A549 (cell line): Measurements from ENCODE around the gene KLHL9. TPM values are rescaled to one million over a fixed set of nuclear protein-coding genes. Genes with fewer than 3 reads are reported as not detected.

Source experiments
- ATAC-seq, 2 experiments: fragments of 200-7000 bp in 1 of 2; fragments of >200 bp in 1 of 2; cut with Nextera tagmentation in 1 of 2; cut with Tn5 transposase in 1 of 2; 3 replicates each; pipeline versions ENCODE4 v1.8.0 to v1.9.1; 2018 to 2020; ENCODE audit warnings: mild to moderate bottlenecking in 1 of 2, moderate library complexity in 1 of 2
- CTCF ChIA-PET: fragments of 300-600 bp; sonication (Branson Sonifier 250); formaldehyde crosslinking; extraction: SDS; loops from one replicate; lab custom pipeline; 2021; ENCODE audit warnings: antibody characterized with exemption, inconsistent platforms; lab: Yijun Ruan, JAX
- POLR2A ChIA-PET: fragments of 350-600 bp; formaldehyde crosslinking; extraction: SDS; loops from one replicate; lab custom pipeline; 2021; ENCODE audit warnings: antibody characterized with exemption, inconsistent platforms; lab: Yijun Ruan, JAX
- DNase-seq, 2 experiments: peaks; one replicate each; pipeline versions ENCODE4 v3.0.0 to v3.0.0-alpha.2; 2011 to 2016; ENCODE audit warnings: low read depth in 1 of 2, low spot score in 1 of 2
- FAIRE-seq: peaks from 2 replicates; lab custom pipeline; 2011; peaks lifted over from hg19 to GRCh38; lab: Jason Lieb, UNC
- H3K27ac ChIP-seq, 2 experiments: fragments of >200 bp; sonication (Bioruptor Twin); formaldehyde crosslinking; 3 replicates each; pipeline ENCODE4 v1.5.1; 2016 to 2017
- H3K4me1 ChIP-seq: fragments of >200 bp; sonication (Bioruptor Twin); formaldehyde crosslinking; 3 replicates; pipeline ENCODE4 v1.6.1; 2016
- H3K4me2 ChIP-seq: fragments of >200 bp; sonication (Bioruptor Twin); formaldehyde crosslinking; 3 replicates; pipeline ENCODE4 v1.6.1; 2016
- H3K4me3 ChIP-seq: fragments of >200 bp; sonication (Bioruptor Twin); formaldehyde crosslinking; 3 replicates; pipeline ENCODE4 v1.5.1; 2016
- H3K9me3 ChIP-seq: fragments of >200 bp; sonication (Bioruptor Twin); formaldehyde crosslinking; 3 replicates; pipeline ENCODE4 v1.6.1; 2016
- ATOH8 ChIP-seq: fragments of 250-450 bp; sonication (Bioruptor Pico); IDR thresholded peaks from 2 replicates; pipeline ENCODE4 v1.5.0; 2020; ENCODE audit warnings: low read depth, mild to moderate bottlenecking, moderate library complexity
- CTCF ChIP-seq: fragments of >200 bp; sonication (Bioruptor Twin); formaldehyde crosslinking; IDR thresholded peaks from 3 replicates; pipeline ENCODE4 v1.5.1; 2016
- ELK1 ChIP-seq: fragments of 150-350 bp; IDR thresholded peaks from 2 replicates; pipeline ENCODE4 v1.6.1; 2014; ENCODE audit warnings: low read depth, mild to moderate bottlenecking, low read length
- EP300 ChIP-seq, 2 experiments: fragments of >200 bp; sonication (Bioruptor Twin); formaldehyde crosslinking; IDR thresholded peaks; 2 replicates in 1 of 2; 3 replicates in 1 of 2; pipeline ENCODE4 v1.6.1; 2016 to 2017
- GATA3 ChIP-seq: IDR thresholded peaks from 2 replicates; pipeline ENCODE4 v1.6.1; 2012; ENCODE audit warnings: borderline replicate concordance
- HDAC2 ChIP-seq: fragments of 200-600 bp; sonication (generic); IDR thresholded peaks from 2 replicates; pipeline ENCODE4 v1.6.1; 2016
- HEYL ChIP-seq: fragments of 250-450 bp; sonication (Bioruptor Pico); IDR thresholded peaks from 2 replicates; pipeline ENCODE4 v1.8.0; 2021; ENCODE audit warnings: mild to moderate bottlenecking, moderate library complexity
- KDM1A ChIP-seq: fragments of 200-600 bp; sonication (generic); IDR thresholded peaks from 2 replicates; pipeline ENCODE4 v1.6.1; 2016; ENCODE audit warnings: low read depth, mild to moderate bottlenecking
- MAZ ChIP-seq: fragments of 150-350 bp; IDR thresholded peaks from 2 replicates; pipeline ENCODE4 v1.6.1; 2014; ENCODE audit warnings: antibody characterized with exemption, low read depth, low read length, borderline replicate concordance
- PBX3 ChIP-seq: IDR thresholded peaks from 2 replicates; pipeline ENCODE4 v1.6.1; 2012
- REST ChIP-seq: fragments of 200-600 bp; sonication (generic); IDR thresholded peaks from 2 replicates; pipeline ENCODE4 v1.6.1; 2016; ENCODE audit warnings: antibody characterized with exemption, mild to moderate bottlenecking, moderate library complexity
- RFX5 ChIP-seq: fragments of 450-650 bp; IDR thresholded peaks from 2 replicates; pipeline ENCODE4 v1.7.1; 2014; ENCODE audit warnings: antibody characterized with exemption, mild to moderate bottlenecking, moderate library complexity
- RNF2 ChIP-seq: fragments of 200-600 bp; sonication (generic); IDR thresholded peaks from 2 replicates; pipeline ENCODE4 v1.6.1; 2016; ENCODE audit warnings: low read depth, mild to moderate bottlenecking, antibody characterized with exemption, moderate library complexity, borderline replicate concordance
- TFCP2L1 ChIP-seq: fragments of 250-450 bp; sonication (Bioruptor Pico); IDR thresholded peaks from 2 replicates; pipeline ENCODE4 v1.5.0; 2021; ENCODE audit warnings: mild to moderate bottlenecking
- TP53 ChIP-seq: fragments of 250-450 bp; sonication (Bioruptor Pico); IDR thresholded peaks from 2 replicates; pipeline ENCODE4 v1.5.0; 2021; ENCODE audit warnings: mild to moderate bottlenecking, moderate library complexity
- WGBS: methylation state at CpG from one replicate; pipeline ENCODE4 v1.1.6; 2017; ENCODE audit errors: missing lambda C conversion rate; 5-methylcytosine and 5-hydroxymethylcytosine counted together
- polyA plus RNA-seq, 4 experiments: library from polyadenylated mRNA; depleted of rRNA in 3 of 4; stranded (reverse); fragments of >200 nt; fragmentation: RNase III in 1 of 4; extraction: RNeasy Plus Mini Kit Qiagen cat#74134 plus additional on column Dnase treatment in 1 of 4; gene quantifications; 2 replicates in 3 of 4; 3 replicates in 1 of 4; pipeline ENCODE4 v1.2.3, GENCODE V29; 2011 to 2017

Gene KLHL9
- polyA plus RNA-seq, 2 of the 4 experiments (the other 2 are of a cell fraction), result 18.6 to 27.4 TPM

GRCh38 chr9:21350787-21351186 is 15.6 kb upstream of the KLHL9 start, which contains the start of gene IFNA6:
Gene IFNA6 (minus strand): TSS chr9:21350887. CDS start chr9:21350887, 0 bp downstream.
- peaks cover 6% of the 10 kb centered on the region; the same call in 1 of the 3 replicates for H3K9me3 ChIP-seq
- TF ChIP-seq ATOH8 (CRISPR knock-in tag) (no peak), KDM1A (no peak), HDAC2 (no peak), TFCP2L1 (CRISPR knock-in tag) (no peak), ELK1 (no peak), REST (no peak), RNF2 (no peak), PBX3 (no peak), EP300 (IDR thresholded peaks at IDR 0.05) (no peak), GATA3 (no peak), CTCF (no peak)
- H3K4me2 ChIP-seq, result no peak within 1 kb of the TSS
- FAIRE-seq, result no peak
- ChIA-PET CTCF (interaction anchor here (2.1 kb wide), 1 partner anchor 11 kb away, joined by 5 read pairs; no protein-coding TSS in a partner anchor), POLR2A (no interaction called here)
- no peak for ATAC-seq
- WGBS, result 77% methylated on average over 1 of the region's 1 CpG
- no peaks in the 10 kb centered on the region for H3K4me1 ChIP-seq
- DNase-seq, result no peak
- no peak within 1 kb of the TSS for H3K4me3 ChIP-seq
- H3K27ac ChIP-seq, result no peak within 1 kb of the TSS

GRCh38 chr9:21348430-21348970 is 13.3 kb upstream of the KLHL9 start:
- no peak for DNase-seq
- Histone ChIP-seq H3K27ac (no peak overlapping the region), H3K4me2 (no peak overlapping the region), H3K9me3 (peaks cover 8% of the 10 kb centered on the region; the same call in 2 of the 3 replicates), H3K4me1 (no peaks in the 10 kb centered on the region), H3K4me3 (no peak overlapping the region)
- POLR2A ChIA-PET, result no interaction called here
- whole genome bisulfite sequencing, result 10% methylated on average over 3 of the region's 3 CpGs
- ATAC-seq, result no peak
- CTCF ChIA-PET, result interaction anchor here (2.1 kb wide), 1 partner anchor 9 kb away, joined by 5 read pairs; no protein-coding TSS in a partner anchor
- TF ChIP-seq TP53 (CRISPR knock-in tag) (no peak), HEYL (CRISPR knock-in tag) (no peak), MAZ (no peak), RFX5 (no peak)
- FAIRE-seq, result no peak
